Sciatic nerve (tissue), 2 donors: ENCODE data around the gene DNAH3. TPM values are rescaled to one million over a fixed set of nuclear protein-coding genes. Genes with fewer than 3 reads are reported as not detected.
"Not testable (repeated sequence)": the region's sequence is repeated elsewhere in the genome, so short reads cannot be mapped to it uniquely, and the experiment has no call there.

Experiments
- ATAC-seq: fragments of 200-7000 bp; cut with Tn5 transposase; one replicate; pipeline ENCODE4 v1.9.1; 2020; ENCODE audit warnings: mild to moderate bottlenecking, moderate library complexity
- DNase-seq: peaks from one replicate; pipeline ENCODE4 v3.0.0-alpha.2; 2020; ENCODE audit warnings: low spot score
- intact Hi-C: fragments of 100-400 bp; cut with DNase I; formaldehyde crosslinking; loops from one replicate; pipeline ENCODE4 v1.14.2; 2022
- total RNA-seq: library from RNA; stranded (reverse); fragmentation: NEBNext Ultra II Directional; extraction: Animal tissue kit (Norgen Biotek cat#: 25700); gene quantifications from one replicate; pipeline ENCODE4 v1.2.1, GENCODE V29; 2021
- donor health status: DM: no; HTN: no; CAD: no.
- donor health status: DM: no; HTN: no; CAD: no.

Gene DNAH3
- total RNA-seq, 1 donor from 2014 or later, result 0.36 TPM

DNA sequence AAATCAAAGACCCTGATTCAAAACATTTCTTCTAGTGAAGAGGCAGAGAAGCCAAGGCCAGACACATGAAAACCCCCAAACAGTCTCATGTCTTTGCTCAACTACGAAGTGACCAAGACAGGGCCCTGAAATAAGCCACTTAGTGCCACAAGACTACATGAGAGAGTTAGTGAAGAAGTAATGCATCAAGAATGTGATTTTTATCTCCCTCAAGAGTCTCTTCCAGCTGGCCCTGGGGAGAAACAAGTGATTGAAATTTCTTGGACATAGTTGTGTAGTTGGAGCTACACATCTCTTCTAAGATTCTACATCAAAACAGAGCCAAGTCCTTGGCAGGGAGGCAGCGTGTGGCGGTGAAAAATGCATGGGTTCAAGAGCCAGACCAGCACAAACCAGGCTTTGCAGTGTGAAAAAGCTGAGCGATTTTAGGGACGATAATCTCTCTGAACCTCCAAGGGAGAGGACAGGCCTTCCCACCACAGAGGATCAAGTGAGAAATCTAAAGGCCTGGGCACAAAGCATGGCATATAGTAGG is 219.5 kb downstream of the DNAH3 start:
- intact Hi-C loops, result no loop called here
- ATAC-seq, result no peak
- DNase-seq, result no peak

DNA sequence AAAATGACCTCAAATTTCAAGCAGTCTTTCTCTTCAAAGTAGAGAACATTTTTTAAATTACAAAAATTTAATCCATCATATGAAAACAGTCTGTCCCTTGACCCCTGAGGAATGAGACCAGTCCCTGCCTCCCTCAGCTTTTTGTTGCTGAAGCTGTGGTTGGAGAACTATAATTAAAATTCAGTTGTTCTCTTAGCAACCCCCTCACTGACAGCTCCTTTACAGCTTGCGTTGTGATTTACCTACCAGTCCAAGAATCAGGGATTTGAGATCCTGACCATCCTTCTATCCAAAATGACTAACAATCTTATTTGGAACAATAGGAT is 220.3 kb downstream of the DNAH3 start:
- ATAC-seq (no peak), DNase-seq (no peak)
- intact Hi-C loops, result no loop called here

DNA sequence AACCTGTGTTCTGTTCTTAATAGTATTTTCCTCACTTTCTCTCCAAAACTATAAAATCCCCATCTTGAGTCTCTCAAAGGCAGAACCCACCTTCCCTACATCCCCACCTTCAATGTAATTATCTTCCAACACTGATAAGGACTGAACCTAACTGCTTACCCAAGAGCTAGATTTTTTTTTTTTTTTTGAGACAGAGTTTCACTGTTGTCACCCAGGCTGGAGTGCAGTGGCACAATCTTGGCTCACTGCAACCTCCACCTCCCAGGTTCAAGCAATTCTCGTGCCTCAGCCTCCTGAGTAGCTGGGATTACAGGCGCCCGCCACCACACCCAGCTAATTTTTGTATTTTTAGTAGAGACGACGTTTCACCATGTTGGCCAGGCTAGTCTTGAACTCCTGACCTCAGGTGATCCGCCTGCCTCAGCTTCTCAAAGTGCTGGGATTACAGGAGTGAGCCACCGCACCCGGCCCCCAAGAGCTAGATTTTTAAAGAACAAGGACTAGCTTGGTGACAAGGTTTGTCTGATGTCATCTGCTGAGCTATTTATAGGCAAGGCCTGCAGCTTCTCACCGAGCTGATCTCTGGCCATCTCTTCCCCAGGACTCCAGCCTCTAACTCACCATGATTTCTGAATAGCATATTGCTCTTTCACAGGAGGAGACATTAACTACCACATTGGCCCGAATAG is 220.8 kb downstream of the DNAH3 start:
- peak; percentile 34 for ATAC-seq
- intact Hi-C loops, DNase-seq: not testable (repeated sequence)

DNA sequence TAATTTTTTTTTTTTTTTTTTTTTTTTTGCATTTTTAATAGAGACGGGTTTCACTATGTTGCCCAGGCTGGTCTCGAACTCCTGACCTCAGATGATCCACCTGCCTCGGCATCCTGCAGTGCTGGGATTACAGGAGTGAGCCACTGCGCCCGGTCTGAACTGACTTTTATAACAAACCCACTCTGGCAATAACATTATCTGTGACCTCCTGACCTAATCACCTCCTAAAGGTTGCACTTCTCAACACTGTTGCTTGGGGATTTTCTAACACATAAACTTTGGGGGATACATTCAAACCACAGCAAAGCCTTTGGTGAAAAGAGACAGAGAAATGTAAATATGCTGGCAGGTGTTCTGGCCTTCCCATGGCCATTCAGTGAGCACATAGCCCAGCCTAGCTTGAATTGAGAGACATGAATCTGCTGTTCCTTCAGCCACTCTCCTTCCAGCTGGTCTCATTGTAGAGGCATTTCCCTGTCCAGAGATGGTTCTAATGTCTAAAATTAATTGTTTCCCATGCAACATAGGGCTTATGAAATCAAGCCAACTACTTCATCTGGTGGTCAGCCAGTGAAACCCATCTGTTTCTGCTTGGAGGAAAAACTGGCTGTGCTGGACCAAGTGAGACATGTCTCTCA is 221.8 kb downstream of the DNAH3 start:
- DNase-seq (no peak), ATAC-seq (no peak)
- intact Hi-C loops, result no loop called here

DNA sequence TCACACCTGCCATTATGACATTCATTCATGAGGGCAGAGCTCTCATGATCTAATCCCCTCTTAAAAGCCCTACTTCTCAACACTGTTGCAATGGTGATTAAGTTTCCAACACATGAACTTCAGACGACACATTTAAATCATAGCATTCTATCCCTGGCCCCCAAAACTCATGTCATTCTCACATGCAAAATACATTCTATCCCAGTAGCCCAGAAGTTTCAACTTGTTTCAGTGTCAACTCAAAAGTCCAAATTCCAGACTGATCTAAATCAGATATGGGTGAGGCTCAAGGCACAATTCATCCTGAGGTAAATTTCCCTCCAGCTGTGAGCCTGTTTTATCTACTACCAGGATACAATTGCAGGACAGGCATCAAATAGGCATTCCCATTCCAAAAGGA is 224.9 kb downstream of the DNAH3 start:
- no peak for DNase-seq
- intact Hi-C loops, result no loop called here
- ATAC-seq, result no peak

DNA sequence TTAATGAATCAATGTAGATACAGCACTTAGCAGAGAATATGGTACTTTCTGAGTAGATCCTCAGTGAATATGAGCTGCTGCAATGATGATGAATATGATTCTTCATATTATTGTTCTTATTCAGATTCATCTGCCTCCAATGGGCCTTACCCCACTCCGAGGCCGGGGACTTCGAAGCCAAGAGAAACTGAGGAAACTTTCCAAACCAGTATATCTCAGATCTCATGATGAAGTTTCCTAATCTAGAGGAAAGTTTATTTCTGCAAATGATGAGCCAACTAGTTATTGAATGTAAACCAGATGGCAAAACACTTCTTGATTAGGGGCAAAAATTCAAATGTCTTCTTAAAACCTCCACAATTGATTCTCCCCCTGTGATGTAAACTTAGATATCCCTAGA is 226.8 kb downstream of the DNAH3 start:
- no peak for DNase-seq
- intact Hi-C loops, result no loop called here

DNA sequence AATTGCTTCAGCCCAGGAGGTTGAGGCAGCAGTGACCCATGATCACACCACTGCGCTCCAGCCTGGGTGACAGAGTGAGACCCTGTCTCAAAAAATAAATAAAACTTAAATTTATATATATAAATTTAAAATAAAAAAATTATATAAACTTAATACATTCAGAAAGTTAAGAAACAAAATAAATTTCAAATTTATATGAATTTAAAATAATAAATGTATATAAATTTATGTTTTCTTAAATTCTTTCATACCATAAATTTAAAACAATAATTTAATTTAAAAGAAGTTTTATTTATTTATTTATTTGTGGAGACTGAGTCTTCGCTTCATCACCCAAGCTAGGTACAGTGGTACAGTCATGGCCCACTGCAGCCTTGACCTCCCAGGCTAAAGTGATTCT is 229.8 kb downstream of the DNAH3 start:
- DNase-seq (no peak), ATAC-seq (no peak)
- intact Hi-C loops, result no loop called here

More for the DNA sequence above, 226.8 kb downstream of the DNAH3 start:
- peak; percentile 81 for ATAC-seq

DNA sequence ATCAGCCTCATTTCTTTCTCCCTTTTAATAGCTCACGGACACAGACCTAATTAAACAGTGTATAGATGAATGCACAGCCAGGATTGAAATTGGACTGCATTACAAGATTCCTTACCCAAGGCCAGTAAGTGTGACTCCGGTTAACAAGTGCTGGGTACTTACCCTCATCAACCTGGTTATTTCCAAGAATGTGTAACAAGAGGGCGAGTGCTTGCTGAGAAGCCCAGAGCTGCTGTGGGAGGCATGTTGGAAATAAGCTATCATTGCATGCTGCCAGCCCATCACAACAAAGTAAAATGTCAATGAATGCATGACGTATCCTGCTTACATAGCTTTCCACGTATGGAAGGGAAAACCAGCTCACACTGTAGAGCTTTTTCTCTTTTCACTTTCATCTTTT is 230.6 kb downstream of the DNAH3 start:
- DNase-seq, result no peak
- no peak for ATAC-seq
- intact Hi-C loops, result no loop called here

DNA sequence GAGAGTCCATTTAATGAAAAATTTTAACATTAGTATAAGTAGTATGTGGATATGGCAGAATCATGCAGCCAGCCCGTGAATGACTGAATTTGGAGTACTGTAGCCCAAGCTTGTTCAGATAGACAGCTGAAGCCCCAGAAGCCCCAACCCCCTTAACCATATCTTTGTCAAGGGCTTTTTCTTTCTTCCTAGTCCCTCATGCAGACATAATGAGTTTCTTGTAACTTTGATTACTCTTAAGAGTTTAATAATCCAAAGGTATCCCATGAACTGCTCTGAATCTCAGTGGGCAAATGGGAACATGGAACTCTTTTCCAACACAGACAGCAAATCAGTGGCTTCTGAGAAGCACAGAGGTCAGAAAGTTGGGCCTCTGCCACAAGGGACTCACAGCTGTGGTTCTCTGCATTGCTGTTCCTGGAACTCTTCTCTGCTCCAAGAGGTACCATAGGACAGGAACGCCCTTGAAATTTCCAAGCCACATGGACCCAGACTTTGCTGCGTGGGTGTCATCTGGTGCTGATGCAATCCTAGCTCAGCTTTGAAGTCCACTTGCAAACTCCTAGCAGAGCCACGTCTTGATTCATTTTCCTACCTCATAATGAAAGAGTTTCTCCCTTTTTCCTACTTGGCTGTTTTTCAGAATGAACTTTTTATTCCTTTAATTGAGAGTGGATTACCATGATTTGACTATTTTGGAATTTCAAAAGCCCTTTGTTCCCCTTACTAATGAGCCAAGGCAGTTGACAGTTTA is 232.0 kb downstream of the DNAH3 start:
- DNase-seq (peak; percentile 64), ATAC-seq (peak; percentile 89)
- intact Hi-C loops, result no loop called here

DNA sequence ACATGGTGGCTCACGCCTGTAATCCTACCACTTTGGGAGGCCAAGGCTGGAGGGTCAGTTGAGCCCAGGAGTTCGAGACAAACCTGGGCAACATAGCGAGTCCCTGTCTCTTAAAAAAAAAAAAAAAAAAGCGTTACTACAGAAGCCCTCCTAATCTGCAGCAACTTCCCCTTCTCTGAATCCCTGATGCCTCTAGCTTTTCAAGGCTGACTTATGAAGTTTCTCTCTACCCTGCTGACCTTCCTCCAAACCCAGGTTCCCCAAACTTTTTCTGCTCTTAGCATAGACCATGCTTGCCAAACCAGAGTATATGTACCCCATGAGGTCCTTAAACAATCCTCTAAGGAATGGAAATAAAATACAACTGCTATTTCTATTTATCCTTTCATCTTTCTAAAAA is 233.7 kb downstream of the DNAH3 start:
- DNase-seq, result no peak
- intact Hi-C loops, result no loop called here

DNA sequence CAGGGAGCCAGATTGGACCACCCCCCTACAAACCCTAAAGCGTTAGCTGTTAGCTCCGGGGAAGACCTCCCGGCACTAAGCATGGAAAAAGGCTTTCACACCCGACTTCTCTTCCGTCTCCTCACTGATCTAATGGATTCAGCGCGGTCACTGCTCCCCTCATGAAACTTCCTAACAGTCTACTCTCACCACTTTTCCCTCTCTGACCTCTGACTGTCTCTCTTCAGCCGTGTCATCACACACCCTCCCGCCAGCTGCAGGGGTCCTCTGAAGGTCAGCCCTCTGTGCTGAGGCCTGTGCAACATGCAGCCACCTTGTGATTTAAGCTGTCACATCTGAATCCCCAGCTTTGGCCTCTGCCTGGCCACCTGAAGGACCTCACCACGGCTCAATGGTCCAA is 234.4 kb downstream of the DNAH3 start:
- ATAC-seq (no peak), DNase-seq (no peak)
- intact Hi-C loops, result no loop called here

More for the DNA sequence above, 233.7 kb downstream of the DNAH3 start:
- ATAC-seq, result no peak

DNA sequence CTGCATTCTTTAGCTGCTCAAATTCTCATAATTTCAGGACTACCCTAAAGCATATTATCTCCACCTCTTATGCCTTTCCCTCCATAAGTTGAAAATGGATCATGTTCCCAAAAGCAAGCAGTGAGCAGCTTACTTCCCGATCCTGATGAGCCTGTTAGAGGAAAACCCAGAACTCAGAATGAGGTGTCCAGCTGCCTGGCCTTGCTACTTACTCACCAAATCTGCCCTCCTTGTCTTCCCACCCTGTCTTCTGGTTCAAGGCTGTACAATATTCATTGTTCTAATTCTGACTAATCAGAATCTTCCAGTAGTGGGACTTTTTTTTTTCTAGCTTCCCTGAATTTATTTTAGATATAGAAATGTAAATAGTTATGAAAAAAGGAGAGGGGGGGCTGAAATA is 239.3 kb downstream of the DNAH3 start:
- intact Hi-C loops, result no loop called here
- ATAC-seq (no peak), DNase-seq (no peak)

DNA sequence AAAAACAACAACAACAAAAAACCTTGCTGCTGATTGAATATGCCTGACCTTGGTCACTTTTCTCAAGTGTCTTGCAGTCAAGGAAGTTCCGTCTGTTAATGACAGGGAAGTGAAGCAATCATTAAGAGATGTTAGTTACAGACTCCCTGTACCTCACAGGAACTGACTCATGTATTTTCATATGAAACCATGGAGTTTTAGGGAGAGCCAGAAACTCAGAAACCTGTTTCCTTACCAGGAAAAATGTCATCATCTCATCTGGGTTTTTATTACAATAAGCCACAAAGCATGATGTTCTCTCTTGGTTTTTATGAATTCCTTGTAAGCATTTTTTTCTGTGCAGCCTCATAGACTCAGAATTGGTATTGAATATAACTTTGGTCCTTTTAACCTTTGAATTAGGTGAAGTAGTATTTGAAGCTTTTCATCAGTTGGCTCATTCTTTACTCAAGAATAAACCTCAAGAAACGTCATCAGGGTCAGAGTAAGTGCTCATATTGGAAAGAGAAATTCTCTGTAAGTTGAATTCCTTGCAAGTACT is 239.8 kb downstream of the DNAH3 start:
- DNase-seq, result no peak
- peak; percentile 82 for ATAC-seq
- intact Hi-C loops, result no loop called here

DNA sequence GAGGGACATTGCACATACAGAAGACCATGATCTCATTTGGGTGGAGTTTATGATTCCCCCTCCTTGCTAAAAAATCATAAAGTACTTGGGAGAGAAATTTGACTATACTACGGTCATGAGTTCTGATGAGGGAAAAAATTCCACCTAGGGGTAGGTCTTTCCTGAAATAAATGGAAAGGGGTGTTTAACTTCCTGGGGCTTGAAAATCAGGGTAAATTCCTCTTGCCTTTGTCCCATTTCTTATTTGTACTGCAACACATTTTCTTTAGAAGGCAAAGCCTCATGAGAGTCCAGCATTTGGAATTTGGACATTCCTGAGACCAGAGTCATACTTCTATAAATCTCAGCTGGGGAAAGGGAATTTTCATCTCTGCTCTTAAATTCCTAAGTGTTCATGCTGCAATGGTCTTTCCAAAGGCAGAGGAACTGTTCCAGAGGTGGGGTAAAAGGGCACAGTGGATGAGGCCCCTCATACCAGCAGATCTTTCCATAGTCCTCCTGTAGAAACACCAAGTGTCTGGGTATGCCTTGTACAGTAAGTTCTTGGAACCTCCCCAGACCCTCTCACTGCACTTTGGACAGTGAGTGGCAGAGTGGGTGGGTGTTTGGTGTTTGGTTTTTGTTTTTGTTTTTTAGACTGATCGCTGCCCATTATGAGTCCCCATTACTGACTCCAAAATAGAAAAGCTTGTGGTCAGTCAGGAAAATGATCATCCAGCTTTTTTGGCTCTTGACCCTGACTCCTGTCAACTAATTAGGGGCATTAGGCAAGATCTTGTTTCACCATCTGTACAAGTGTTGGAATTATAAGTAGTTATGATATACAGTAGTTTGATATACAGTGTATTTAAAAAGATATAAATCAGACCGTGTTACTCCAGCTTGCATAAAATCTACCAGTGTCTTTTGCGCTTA is 244.0 kb downstream of the DNAH3 start:
- DNase-seq (no peak), ATAC-seq (peak; percentile 68)
- intact Hi-C loops, result no loop called here

DNA sequence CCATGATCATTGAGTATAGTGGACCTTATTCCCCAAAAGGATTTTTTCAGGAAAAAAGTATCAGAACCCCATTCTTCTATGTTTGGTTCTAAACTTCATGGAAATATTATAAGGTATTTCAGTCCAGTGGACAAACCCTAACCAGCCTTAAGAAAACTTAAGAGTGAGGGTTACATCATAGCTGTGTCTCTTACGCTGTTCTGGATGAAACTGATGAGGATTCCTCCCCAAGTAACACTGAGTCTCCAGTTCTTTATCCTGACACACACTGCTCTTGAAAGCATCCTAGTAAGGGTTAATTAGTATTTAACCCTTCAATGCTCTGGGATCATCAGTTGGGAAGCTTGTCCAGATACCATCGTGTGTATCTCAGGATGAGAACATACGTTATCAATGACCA is 245.1 kb downstream of the DNAH3 start:
- intact Hi-C loops, result no loop called here
- DNase-seq (no peak), ATAC-seq (peak; percentile 20)

DNA sequence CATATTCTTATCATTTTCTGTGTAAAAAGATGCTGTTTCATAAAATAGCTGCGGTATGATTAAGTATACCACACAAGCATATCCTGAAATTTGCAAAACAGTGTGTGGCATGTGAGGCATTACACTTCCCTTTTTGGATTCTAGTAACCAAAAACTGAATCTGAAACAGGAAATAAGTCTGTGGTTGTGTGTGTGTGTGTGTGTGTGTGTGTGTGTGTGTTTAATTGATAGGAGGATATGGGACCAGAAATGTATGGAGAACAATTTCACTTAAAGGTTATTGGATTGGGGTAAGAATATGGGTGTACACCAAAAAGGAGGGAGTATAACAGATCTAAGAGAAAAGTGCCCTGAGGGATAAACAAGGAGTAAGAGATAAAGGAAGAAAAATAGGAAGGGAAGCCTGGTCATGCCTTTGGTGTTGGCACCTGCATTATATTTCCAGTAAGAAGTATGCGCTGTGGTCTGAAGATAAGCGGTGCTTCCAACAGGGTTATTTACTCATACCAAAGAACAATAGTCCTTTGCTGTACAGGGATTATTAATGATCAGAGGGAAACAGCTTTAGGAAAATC is 246.1 kb downstream of the DNAH3 start:
- DNase-seq (no peak), ATAC-seq (no peak)
- intact Hi-C loops, result no loop called here

DNA sequence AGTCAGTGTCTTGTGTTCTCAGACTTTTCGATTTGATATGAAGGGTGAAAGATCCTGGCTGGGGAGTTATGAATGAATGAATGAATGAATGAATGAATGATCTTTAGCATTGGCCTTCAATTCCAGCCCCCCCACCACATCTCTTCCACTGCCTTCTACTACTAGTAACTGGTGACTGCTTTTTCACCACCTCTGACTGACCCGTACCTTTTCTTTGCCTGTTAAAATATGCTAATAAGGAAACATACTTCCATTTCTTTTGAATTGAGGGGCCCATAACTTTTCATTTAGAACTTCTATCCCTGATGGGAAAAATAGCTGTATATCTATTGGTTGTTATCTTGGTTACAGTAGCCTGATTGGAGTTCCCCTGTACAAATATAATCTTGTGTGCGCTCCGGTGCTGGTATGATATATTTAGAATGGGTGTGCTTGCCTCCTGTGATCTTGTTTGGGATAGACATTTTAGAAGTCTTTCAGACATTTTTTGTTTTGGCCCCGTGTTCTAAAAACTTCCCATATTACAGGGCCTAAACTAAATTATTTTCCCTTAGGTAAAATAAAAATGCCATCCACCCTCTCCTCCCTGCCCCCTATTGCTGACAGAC is 246.6 kb downstream of the DNAH3 start:
- intact Hi-C loops, result no loop called here
- ATAC-seq, result no peak

More for the DNA sequence above, 246.6 kb downstream of the DNAH3 start:
- DNase-seq, result no peak
